ENCODE data around the gene KCNE4.

DNA sequence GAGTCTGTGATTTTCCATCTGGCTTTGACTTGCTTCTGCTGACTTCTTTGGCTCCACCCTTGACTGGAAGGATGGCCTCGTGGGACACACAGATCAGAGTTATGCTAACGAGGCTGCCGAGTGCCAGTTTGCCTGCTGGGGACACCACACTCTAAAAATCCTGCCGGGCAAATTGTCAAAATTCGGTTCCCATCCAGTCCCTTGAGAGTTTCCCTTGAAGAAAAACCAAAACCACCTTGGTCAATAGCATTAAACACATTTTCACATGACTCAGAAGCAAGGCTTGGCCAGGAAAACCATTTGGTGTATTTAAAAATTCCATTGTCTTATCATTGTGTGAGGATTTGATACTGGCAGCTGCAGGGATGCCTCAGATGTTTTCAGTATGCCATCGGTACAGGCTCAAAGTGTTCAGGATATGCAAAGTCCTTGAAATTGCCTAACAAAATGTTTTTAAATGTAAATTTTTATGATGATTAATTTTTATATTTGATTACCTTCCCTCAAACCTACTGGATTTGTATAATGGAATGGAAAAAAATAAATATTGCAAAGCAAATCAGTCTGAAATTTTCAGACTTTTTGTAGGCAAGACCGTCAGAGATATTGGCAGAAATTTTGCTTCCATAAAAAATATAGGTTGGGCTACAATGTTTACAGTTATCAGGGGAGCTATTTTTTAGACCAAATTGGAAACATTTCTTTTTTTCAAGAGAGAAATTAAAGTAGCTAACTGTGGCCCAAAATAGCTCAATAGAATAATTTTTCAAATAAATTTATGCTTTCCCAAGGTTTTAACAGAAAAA, 41.6 kb downstream of the KCNE4 start:
- no peak for TF ChIP-seq POLR2AphosphoS5 (IDR thresholded peaks at IDR 0.05)
- TF ChIP-seq, protein P1, sequence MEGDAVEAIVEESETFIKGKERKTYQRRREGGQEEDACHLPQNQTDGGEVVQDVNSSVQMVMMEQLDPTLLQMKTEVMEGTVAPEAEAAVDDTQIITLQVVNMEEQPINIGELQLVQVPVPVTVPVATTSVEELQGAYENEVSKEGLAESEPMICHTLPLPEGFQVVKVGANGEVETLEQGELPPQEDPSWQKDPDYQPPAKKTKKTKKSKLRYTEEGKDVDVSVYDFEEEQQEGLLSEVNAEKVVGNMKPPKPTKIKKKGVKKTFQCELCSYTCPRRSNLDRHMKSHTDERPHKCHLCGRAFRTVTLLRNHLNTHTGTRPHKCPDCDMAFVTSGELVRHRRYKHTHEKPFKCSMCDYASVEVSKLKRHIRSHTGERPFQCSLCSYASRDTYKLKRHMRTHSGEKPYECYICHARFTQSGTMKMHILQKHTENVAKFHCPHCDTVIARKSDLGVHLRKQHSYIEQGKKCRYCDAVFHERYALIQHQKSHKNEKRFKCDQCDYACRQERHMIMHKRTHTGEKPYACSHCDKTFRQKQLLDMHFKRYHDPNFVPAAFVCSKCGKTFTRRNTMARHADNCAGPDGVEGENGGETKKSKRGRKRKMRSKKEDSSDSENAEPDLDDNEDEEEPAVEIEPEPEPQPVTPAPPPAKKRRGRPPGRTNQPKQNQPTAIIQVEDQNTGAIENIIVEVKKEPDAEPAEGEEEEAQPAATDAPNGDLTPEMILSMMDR (IDR thresholded peaks at IDR 0.05), result no peak
- TF ChIP-seq POLR2A (IDR thresholded peaks at IDR 0.05), result no peak

Measured in prostate gland (tissue), 2 donors.